Activated CD8-positive, alpha-beta T cell treated with anti-CD3 and anti-CD28 coated beads for 36 hours (primary cell): ENCODE measurements around the gene PIWIL4. TPM values are rescaled to one million over a fixed set of nuclear protein-coding genes. Genes with fewer than 3 reads are reported as not detected.

Source experiments
- ATAC-seq: fragments of 200-7000 bp; cut with Tn5 transposase; one replicate; pipeline ENCODE4 v1.10.0; 2021; ENCODE audit warnings: mild to moderate bottlenecking, moderate library complexity
- CTCF ChIA-PET: fragments of 350-600 bp; sonication (Branson Sonifier 250); formaldehyde crosslinking; loops from one replicate; lab custom pipeline; 2021; ENCODE audit warnings: antibody characterized with exemption; lab: Charles Lee
- POLR2A ChIA-PET: fragments of 350-600 bp; sonication (Branson Sonifier 250); formaldehyde crosslinking; loops from one replicate; lab custom pipeline; 2021; ENCODE audit warnings: antibody characterized with exemption; lab: Charles Lee
- DNase-seq: peaks from one replicate; pipeline ENCODE4 v3.0.0-alpha.2; 2020
- H3K27ac Mint-ChIP-seq: one replicate; pipeline ENCODE4 v1.8.0; 2021; ENCODE audit warnings: mild to moderate bottlenecking, mixed read lengths
- H3K27me3 Mint-ChIP-seq: one replicate; pipeline ENCODE4 v1.8.0; 2021; ENCODE audit warnings: mixed read lengths
- H3K36me3 Mint-ChIP-seq: one replicate; pipeline ENCODE4 v1.8.0; 2021; ENCODE audit warnings: low read depth, mixed read lengths
- H3K4me1 Mint-ChIP-seq: one replicate; pipeline ENCODE4 v1.8.0; 2021; ENCODE audit warnings: low read depth, mixed read lengths
- H3K4me3 Mint-ChIP-seq: one replicate; pipeline ENCODE4 v1.8.0; 2021; ENCODE audit warnings: mild to moderate bottlenecking, moderate library complexity, mixed read lengths
- H3K9me3 Mint-ChIP-seq: one replicate; pipeline ENCODE4 v1.8.0; 2021; ENCODE audit warnings: mixed read lengths
- intact Hi-C: fragments of 100-400 bp; cut with micrococcal nuclease; formaldehyde crosslinking; loops from one replicate; pipeline ENCODE4 v1.10.0; 2022
- total RNA-seq, 2 experiments: library from RNA; stranded (reverse); gene quantifications; one replicate each; pipeline ENCODE4 v1.2.3, GENCODE V29; 2021
- TF ChIP-seq, protein P1 (sequence below): fragments of 200-600 bp; IDR thresholded peaks from one replicate; pipeline ENCODE4 v1.8.0; 2022; ENCODE audit warnings: antibody characterized with exemption, mild to moderate bottlenecking

Gene PIWIL4
- total RNA-seq, 2 experiments from 2014 or later: 0.36 to 0.50 TPM

- intact Hi-C loops: no loop called here
- ChIA-PET POLR2A (no interaction called here), CTCF (interaction anchor here (1.0 to 1.2 kb wide), 2 partner anchors 29 to 63 kb away, joined by 3 read pairs; no protein-coding TSS in a partner anchor)
- DNase-seq (no peak), ATAC-seq (no peak)
- H3K27me3 Mint-ChIP-seq: peaks cover 17% of the 10 kb centered on the region
- H3K27ac Mint-ChIP-seq: no peak overlapping the region
- H3K9me3 Mint-ChIP-seq: no peaks in the 10 kb centered on the region
- no peaks in the 10 kb centered on the region for H3K36me3 Mint-ChIP-seq
- no peak overlapping the region for H3K4me3 Mint-ChIP-seq
- no peaks in the 10 kb centered on the region for H3K4me1 Mint-ChIP-seq
- TF ChIP-seq, protein P1, sequence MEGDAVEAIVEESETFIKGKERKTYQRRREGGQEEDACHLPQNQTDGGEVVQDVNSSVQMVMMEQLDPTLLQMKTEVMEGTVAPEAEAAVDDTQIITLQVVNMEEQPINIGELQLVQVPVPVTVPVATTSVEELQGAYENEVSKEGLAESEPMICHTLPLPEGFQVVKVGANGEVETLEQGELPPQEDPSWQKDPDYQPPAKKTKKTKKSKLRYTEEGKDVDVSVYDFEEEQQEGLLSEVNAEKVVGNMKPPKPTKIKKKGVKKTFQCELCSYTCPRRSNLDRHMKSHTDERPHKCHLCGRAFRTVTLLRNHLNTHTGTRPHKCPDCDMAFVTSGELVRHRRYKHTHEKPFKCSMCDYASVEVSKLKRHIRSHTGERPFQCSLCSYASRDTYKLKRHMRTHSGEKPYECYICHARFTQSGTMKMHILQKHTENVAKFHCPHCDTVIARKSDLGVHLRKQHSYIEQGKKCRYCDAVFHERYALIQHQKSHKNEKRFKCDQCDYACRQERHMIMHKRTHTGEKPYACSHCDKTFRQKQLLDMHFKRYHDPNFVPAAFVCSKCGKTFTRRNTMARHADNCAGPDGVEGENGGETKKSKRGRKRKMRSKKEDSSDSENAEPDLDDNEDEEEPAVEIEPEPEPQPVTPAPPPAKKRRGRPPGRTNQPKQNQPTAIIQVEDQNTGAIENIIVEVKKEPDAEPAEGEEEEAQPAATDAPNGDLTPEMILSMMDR: no peak
Measured at GRCh38 chr11:94533696-94534630, 33.2 kb upstream of the PIWIL4 start.

GRCh38 chr11:94536386-94536785, 30.8 kb upstream of the PIWIL4 start:
- Mint-ChIP-seq H3K36me3 (no peaks in the 10 kb centered on the region), H3K4me3 (no peak overlapping the region), H3K27ac (no peak overlapping the region), H3K4me1 (no peaks in the 10 kb centered on the region), H3K9me3 (no peaks in the 10 kb centered on the region), H3K27me3 (peaks cover 16% of the 10 kb centered on the region)
- POLR2A ChIA-PET: no interaction called here
- intact Hi-C loops: no loop called here
- ATAC-seq (no peak), DNase-seq (no peak)
- TF ChIP-seq, protein P1: no peak
- CTCF ChIA-PET: interaction anchor here (2.9 kb wide), 1 partner anchor 17 kb away, joined by 10 read pairs; no protein-coding TSS in a partner anchor

GRCh38 chr11:94537031-94537600, 30.1 kb upstream of the PIWIL4 start:
- ChIA-PET CTCF (interaction anchor here (2.9 kb wide), 1 partner anchor 18 kb away, joined by 10 read pairs; no protein-coding TSS in a partner anchor), POLR2A (no interaction called here)
- Mint-ChIP-seq H3K9me3 (no peaks in the 10 kb centered on the region), H3K27me3 (peaks cover 15% of the 10 kb centered on the region), H3K27ac (no peak overlapping the region), H3K4me1 (no peaks in the 10 kb centered on the region), H3K4me3 (no peak overlapping the region), H3K36me3 (no peaks in the 10 kb centered on the region)
- no peak for DNase-seq
- ATAC-seq: no peak
- TF ChIP-seq, protein P1: no peak
- intact Hi-C loops: no loop called here

DNA sequence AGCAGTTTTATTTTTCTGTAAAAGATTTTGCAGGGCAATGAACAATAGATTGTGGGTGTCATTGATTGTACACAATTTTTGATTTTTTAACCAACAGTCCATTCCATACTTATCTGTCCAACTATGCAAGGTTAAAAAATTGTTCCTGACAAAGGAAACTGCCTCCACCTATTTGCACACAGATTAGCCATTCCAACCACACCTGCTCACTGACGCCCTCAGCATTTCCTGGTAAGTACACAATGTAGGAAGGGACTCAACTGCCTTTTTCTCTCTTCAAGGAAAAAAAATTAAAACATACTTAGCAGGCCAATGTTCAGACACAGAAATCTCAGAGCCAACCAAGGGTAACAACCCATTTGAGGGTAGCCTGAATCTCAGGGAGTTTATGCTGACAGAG, 27.7 kb upstream of the PIWIL4 start:
- CTCF ChIA-PET: no interaction called here
- H3K9me3 Mint-ChIP-seq: no peaks in the 10 kb centered on the region
- H3K4me3 Mint-ChIP-seq: no peak overlapping the region
- H3K36me3 Mint-ChIP-seq: no peaks in the 10 kb centered on the region
- TF ChIP-seq, protein P1: no peak
- ATAC-seq (no peak), DNase-seq (no peak)
- H3K4me1 Mint-ChIP-seq: peaks cover 8% of the 10 kb centered on the region
- no peak overlapping the region for H3K27ac Mint-ChIP-seq
- POLR2A ChIA-PET: no interaction called here
- intact Hi-C loops: no loop called here
- H3K27me3 Mint-ChIP-seq: peaks cover 12% of the 10 kb centered on the region
